GM21526 (cell line): ENCODE results near the gene ARL6.

Experiments used
- ATAC-seq: cut with Tn5 transposase; IDR thresholded peaks from one replicate; pipeline ENCODE4 v1.9.1; 2021; ENCODE audit warnings: moderate library complexity; ENCODE audit not compliant: unreplicated experiment, low FRiP score

Gene ARL6

DNA sequence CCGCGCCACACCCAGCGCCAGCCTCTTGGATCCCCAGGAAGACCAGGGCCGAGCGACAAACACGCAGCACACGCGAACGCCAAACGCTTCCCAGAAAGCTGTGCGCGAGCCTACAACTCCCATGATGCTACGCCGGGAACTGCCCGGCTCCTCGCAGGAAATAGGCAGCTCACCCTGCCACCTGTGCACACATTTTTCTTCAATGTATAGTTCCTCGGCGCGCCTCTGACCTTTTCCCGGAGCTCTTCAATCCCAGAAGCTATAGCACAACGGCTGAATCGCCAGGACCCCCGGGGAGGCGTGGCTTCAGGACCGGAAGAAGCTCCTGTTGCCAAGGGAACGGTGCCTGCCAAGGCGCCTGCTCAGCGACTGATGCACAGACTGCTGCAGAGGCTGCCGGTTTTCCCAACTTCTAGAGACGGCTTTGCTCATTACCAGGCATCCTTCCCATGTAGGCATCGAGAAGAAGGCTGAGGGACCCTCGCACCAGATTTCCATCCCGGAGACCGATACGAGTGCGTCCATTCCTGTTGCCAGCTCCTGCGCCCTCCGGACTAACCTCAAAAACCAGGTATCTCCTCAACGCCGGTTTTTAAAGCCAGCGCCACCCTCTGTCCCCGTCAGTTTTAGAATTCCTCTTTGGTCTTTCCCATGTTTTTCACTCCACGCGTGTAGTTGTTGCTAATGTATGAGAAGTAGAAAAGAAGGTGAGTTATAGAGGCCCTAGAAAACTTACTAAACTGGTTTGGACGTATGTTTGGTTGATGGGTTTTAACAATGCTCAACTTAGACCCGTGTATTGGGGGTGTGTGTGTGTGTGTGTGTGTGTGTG, at the start of gene ARL6:
TSS of gene ARL6 (plus strand) at position 352 of the 832 bp plus-strand sequence. CDS start 3,350 bp downstream, outside the sequence.
- ATAC-seq, result peak; percentile 97

DNA sequence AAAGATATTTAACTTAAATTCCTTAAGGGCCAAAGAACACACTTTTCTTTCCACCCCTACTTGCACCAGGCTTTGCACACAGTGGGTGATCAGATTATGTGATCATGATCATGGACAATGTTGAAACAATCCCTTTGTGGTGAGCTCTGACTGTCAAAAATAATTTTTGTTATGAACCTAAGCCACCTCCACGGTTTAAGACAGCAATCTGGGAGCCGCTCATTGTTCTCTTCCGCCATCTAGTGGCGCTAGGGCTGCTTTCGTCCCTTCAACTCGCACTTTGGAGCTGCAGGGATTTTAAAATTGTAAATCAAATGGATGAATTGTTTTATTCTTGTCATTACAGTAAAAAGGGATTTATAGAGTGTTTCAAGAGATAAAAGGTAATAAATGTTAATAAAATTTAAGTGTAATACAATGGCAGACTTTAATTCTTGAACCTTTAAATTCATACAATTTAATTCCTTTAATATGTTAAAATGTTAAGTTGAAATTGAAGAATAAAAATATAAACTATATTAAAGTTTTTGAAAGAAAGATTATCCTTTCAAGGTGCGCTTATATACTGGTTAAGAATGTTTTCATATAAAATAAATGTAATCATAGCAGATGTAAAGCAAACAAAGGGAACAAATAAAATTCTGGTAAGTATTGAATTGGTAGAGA, 45.3 kb upstream of the ARL6 start:
- ATAC-seq, result peak; percentile 88

GRCh38 chr3:97720417-97720816, 44.1 kb upstream of the ARL6 start:
- ATAC-seq, result no peak

GRCh38 chr3:97721446-97721845, 43.1 kb upstream of the ARL6 start:
- ATAC-seq, result no peak

DNA sequence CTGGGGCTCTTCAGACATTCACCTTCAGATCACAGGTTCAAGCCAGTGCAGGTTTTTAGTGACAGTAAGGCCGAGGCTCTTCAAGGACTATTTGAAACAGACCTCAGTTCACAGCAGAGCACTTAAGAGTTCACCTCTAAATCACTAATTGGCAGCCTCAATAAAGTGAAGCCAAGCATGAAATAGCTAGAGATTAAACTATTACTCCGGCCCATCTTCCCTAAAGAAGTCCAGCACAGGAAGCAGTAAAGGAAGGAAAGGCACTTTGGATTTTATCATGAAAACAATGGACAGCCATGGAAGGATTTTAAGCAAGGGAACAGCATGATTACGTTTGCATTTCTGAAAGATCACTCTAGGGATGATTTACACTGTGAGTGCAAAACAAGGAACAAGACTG, 27.6 kb upstream of the ARL6 start:
- ATAC-seq, result no peak

GRCh38 chr3:97738761-97739160, 25.8 kb upstream of the ARL6 start:
- ATAC-seq, result no peak

DNA sequence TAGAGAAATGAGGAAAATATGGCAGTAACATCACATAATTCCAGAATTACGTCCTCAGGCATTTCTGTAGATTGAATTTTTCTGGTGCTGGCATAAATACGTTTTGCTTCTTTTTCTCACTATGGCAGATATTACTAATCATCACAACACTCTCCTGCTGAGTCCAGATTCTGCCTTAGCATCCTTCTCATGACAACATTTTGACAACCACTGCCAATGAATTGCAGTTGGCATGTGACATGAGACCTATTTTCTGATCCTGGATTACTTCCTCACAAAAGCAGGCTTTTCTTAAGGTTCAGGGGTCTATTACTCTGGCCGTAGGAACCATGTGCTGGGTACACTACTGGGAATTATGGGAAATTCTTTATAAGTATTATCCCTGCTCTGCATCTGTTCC, 22.5 kb upstream of the ARL6 start:
- ATAC-seq, result no peak

GRCh38 chr3:97744289-97744688, 20.3 kb upstream of the ARL6 start:
- no peak for ATAC-seq

GRCh38 chr3:97763586-97764406, 762 bp upstream of the ARL6 start:
- peak; percentile 49 for ATAC-seq

GRCh38 chr3:97765336-97765735, 778 bp downstream of the ARL6 start:
- ATAC-seq, result no peak

- no peak for ATAC-seq
Measured at GRCh38 chr3:97772926-97773325, 8.4 kb downstream of the ARL6 start.

- ATAC-seq, result no peak
Measured at GRCh38 chr3:97778152-97778551, 13.6 kb downstream of the ARL6 start.

GRCh38 chr3:97793420-97794019, 29.0 kb downstream of the ARL6 start:
- peak; percentile 77 for ATAC-seq

- no peak for ATAC-seq
Measured at GRCh38 chr3:97795951-97796350, 31.4 kb downstream of the ARL6 start.

- ATAC-seq, result no peak
Measured at GRCh38 chr3:97804471-97804870, 39.9 kb downstream of the ARL6 start.

DNA sequence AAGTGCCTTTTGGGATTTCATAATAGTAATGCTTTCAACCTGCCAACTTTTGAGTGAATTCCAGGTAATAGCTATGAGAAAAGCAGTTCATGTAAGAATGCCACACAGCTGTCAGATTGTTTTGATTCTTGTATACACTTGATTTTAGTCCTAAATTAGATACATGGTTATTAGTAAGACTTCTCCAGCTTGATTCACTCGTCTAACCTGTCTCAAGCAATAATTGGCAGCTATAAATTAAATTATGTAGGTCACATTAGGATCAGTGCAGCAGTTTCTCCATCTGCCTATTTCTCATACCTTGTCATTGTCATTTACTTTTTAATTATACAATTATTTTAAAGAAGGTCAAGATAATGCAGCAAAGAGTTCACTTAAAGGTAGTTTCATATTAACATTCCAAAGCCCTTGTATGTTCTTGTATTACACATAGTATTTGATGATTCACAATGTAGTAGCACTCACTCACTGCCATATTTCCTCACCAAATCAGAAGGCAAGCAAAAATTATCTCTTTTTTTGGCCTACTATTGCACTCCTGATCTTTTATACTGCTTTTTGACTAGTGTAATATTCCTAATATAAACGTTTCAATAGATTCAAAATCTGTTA, 46.3 kb downstream of the ARL6 start:
- no peak for ATAC-seq

DNA sequence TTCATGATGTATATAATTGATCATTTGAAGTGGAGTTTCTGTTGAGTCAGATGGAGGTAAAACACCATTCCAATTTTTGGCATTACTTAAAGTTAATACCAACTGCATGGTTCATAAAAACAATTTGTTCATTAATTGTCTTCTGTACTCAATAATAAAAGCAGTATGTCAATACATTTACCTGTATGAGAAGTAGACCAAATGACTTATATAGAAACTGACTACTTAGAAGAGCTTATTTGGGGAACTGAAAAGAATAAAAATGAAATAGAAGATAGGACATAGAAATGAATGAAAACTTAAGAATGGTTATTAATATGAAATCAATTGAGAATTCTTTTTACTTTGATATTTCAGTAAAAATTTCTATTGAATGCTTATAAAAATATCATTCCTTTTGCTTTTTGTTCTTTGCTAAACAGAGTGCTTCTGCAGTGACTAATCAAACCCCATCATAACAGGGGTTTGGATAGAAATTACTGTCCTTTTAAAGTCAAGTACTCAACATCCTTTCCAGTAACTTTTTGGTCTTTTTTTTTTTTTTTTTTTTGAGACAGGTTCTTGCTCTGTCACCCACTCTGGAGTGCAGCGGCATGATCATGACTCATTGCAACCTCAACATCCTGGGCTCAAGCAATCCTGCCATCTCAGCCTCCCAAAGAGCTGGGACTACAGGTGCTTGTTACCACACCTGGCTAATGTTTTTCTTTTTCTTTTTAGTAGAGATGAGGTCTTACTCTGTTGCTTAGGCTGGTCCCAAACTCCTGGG, 50.8 kb downstream of the ARL6 start:
- no peak for ATAC-seq

- ATAC-seq, result no peak
Measured at GRCh38 chr3:97816811-97817210, 52.3 kb downstream of the ARL6 start.

GRCh38 chr3:97817965-97818364, 53.4 kb downstream of the ARL6 start:
- ATAC-seq, result no peak

GRCh38 chr3:97820780-97821179, 56.2 kb downstream of the ARL6 start:
- ATAC-seq, result no peak
